RPMI8226 (cell line): ENCODE results near the gene RAB7A.
"Not testable (repeated sequence)": the region's sequence is repeated elsewhere in the genome, so short reads cannot be mapped to it uniquely, and the experiment has no call there.

Source experiments
- DNase-seq: peaks from one replicate; pipeline ENCODE4 v3.0.0-alpha.2; 2015

The RAB7A gene

DNA sequence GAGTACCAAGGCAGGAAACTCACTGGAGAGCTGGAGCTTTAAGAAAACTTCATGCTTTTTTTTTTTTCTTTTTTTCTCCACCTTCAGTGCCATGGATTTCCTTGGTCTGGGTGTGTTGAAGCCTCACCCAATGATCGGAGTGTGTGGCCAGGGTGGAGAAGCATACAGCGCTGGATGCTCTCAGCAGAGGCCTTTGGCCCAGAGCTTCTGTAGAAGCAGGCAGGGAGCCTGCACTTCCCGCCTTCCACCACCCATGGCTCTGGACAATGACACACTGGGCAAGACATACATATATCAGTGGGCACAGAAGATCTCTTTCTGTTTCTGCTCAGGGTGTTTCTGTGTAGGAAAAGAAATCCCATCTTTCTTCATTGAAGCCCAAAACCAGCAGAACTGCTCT lies 97.6 kb downstream of the RAB7A start:
- no peak for DNase-seq

- no peak for DNase-seq
Observed at GRCh38 chr3:128824132-128824850, 98.3 kb downstream of the RAB7A start.

- no peak for DNase-seq
Observed at GRCh38 chr3:128825117-128825725, 99.2 kb downstream of the RAB7A start.

- DNase-seq, result not testable (repeated sequence)
Observed at GRCh38 chr3:128829087-128829486, 103.1 kb downstream of the RAB7A start.

GRCh38 chr3:128829925-128830625 lies 104.1 kb downstream of the RAB7A start:
- DNase-seq, result not testable (repeated sequence)

DNA sequence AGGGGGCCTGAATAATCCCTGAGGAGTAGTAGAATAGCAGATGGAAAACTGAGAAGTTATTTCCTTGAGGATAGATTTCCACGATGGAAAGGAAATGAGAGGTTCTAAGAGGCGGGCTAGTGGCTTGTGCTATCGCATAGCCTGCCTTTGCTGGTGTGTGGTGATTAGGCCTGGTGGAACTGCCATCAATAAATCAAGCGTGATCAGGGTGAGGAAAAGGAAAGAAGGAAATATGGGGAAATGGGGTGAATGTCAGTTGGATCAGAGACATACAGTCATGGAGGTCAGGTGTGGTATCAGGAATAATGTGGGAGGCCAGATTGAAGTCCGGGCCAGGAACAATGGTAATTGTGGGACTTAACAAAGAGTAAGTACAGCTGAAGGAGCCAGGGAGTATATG lies 104.8 kb downstream of the RAB7A start:
- not testable (repeated sequence) for DNase-seq

- not testable (repeated sequence) for DNase-seq
Observed at GRCh38 chr3:128832979-128833378, 107.0 kb downstream of the RAB7A start.

DNA sequence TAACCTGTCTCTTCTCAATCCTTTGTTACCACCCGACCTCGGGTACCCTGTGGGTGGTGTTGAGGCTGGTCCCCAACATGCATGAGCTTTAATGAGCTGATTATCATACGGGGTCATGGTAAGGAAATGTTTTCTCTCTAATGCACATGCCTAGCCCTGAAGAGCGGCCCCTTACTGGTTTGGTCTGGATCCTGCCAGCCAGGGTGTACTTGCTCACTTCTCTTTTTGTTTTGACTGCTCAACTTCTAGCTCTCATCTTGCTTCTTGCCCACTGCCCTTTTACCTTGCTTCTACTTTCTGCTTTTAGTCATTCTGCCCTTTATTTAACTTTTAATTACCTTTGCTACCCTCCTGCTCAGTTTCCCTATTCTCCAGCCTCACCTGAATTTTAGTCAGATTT lies 109.1 kb downstream of the RAB7A start:
- no peak for DNase-seq

GRCh38 chr3:128841926-128842920 lies 116.2 kb downstream of the RAB7A start:
- DNase-seq, result no peak

GRCh38 chr3:128844502-128844901 lies 118.5 kb downstream of the RAB7A start:
- no peak for DNase-seq

- DNase-seq, result peak; percentile 12
Observed at GRCh38 chr3:128845119-128845777, 119.3 kb downstream of the RAB7A start.

DNA sequence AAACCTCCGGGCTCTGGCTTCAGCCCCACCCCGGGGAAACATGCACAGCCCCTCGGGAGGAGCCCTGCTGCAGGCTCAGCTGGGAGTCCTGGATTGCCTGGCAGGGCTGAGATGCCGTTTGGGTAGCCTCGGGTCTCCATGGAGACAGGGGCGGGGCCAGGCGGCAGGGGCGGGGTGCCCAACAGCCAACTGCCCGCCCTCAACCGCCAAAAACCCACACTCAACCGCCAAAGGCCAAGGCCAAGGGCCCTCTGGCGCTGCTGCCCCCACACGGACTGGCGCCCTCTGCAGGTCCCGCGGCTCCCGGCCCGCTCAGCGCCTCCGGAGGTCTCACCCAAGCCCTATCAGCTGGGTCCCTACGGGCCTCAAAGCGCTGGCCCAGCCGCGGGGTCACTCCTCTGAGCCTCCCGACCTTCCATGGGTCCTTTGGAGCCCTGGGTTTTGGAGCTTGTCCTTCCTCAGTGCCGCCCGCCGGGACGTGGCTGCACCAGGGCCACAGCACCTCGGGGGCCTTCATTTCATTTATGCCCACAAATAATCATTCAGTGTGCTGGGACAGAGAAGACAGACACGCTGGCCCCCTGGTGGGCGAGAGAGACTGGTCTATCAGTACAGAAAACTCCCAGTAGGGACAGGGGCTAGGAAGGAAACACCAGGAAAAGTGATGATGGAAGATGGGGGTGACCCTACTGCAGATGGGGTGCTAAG lies 119.9 kb downstream of the RAB7A start:
- DNase-seq, result peak; percentile 88

GRCh38 chr3:128846486-128846891 lies 120.5 kb downstream of the RAB7A start:
- no peak for DNase-seq

GRCh38 chr3:128847666-128848370 lies 121.8 kb downstream of the RAB7A start:
- no peak for DNase-seq

GRCh38 chr3:128848936-128849335 lies 123.0 kb downstream of the RAB7A start:
- DNase-seq, result no peak

- DNase-seq, result no peak
Observed at GRCh38 chr3:128849911-128850455, 124.0 kb downstream of the RAB7A start.

- no peak for DNase-seq
Observed at GRCh38 chr3:128850544-128850943, 124.6 kb downstream of the RAB7A start.

DNA sequence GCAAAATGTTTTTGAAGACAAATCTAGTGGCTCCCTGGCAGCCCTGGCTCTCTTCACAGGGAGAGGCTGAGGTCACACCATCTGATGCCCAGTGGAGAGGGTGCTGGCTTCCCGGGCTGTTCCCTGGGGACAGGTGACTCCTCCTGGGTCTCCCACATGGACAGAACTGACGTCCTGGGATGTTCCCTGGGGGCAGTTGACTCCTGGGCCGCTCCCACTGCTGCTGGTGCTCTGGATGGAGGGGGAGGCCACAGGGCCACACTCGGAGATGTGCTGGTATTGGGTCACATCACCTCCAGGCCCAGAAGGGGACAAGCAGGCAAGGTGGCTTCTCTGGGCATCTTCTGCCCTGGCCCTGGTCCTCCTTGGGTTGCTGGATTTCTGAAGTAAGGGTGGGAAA lies 125.6 kb downstream of the RAB7A start:
- DNase-seq, result no peak

GRCh38 chr3:128853826-128854225 lies 127.8 kb downstream of the RAB7A start:
- no peak for DNase-seq

- no peak for DNase-seq
Observed at GRCh38 chr3:128854475-128854874, 128.5 kb downstream of the RAB7A start.

- no peak for DNase-seq
Observed at GRCh38 chr3:128855569-128855968, 129.6 kb downstream of the RAB7A start.
